Colonic mucosa (tissue), 4 donors: ENCODE measurements around the gene USP47. TPM values are rescaled to one million over a fixed set of nuclear protein-coding genes. Genes with fewer than 3 reads are reported as not detected.

Experiments
- DNase-seq: peaks from one replicate; pipeline ENCODE4 v3.0.0-alpha.2; 2020
- H3K27ac ChIP-seq: fragments of 200-600 bp; one replicate; pipeline ENCODE4 v1.8.0; 2021
- H3K27me3 ChIP-seq: fragments of 200-600 bp; one replicate; pipeline ENCODE4 v1.8.0; 2021
- H3K36me3 ChIP-seq: fragments of 200-600 bp; one replicate; pipeline ENCODE4 v1.8.0; 2021
- H3K4me1 ChIP-seq: fragments of 200-600 bp; one replicate; pipeline ENCODE4 v1.8.0; 2021; ENCODE audit warnings: mild to moderate bottlenecking
- H3K4me3 ChIP-seq: fragments of 200-600 bp; one replicate; pipeline ENCODE4 v1.8.0; 2021
- H3K9ac ChIP-seq, 2 donors: one replicate each; pipeline ENCODE4 v1.7.0; 2013; ENCODE audit warnings: control low read depth in 2 of 2, low read depth in 2 of 2, low read length in 2 of 2
- H3K9me3 ChIP-seq: fragments of 200-600 bp; one replicate; pipeline ENCODE4 v1.8.0; 2021
- intact Hi-C: fragments of 100-400 bp; cut with DNase I; formaldehyde crosslinking; loops from one replicate; pipeline ENCODE4 v1.14.1; 2022
- total RNA-seq, 2 donors: library from RNA; stranded (reverse); fragmentation: NEBNext Ultra II Directional in 1 of 2; extraction: Animal tissue kit (Norgen Biotek cat#: 25700) in 1 of 2; gene quantifications; one replicate each; pipeline ENCODE4 v1.2.1, GENCODE V29; 2021
- TF ChIP-seq, protein P1 (sequence below): fragments of 200-600 bp; IDR thresholded peaks from one replicate; pipeline ENCODE4 v1.8.0; 2022; ENCODE audit warnings: antibody characterized with exemption, mild to moderate bottlenecking
- donor health status: healthy.
- donor health status: DM: no; HTN: no; CAD: no.
- donor health status: DM: no; HTN: no; CAD: no.

Gene USP47
- total RNA-seq, 2 donors from 2014 or later: 31.3 to 40.3 TPM

DNA sequence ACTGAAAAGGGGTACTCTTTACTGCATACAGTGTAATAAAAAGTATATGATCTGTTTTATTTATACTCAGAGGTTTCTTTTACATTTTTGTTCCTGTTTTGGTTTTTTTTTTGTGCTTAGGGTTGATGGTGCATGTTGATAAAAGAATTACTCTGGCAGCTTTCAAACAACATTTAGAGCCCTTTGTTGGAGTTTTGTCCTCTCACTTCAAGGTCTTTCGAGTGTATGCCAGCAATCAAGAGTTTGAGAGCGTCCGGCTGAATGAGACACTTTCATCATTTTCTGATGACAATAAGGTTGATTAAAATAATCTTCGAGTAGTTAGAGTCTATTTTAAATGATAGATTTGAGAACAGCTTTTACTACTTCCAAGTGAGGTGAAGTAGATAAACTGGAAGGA lies 106.1 kb downstream of the USP47 start:
- TF ChIP-seq, protein P1, sequence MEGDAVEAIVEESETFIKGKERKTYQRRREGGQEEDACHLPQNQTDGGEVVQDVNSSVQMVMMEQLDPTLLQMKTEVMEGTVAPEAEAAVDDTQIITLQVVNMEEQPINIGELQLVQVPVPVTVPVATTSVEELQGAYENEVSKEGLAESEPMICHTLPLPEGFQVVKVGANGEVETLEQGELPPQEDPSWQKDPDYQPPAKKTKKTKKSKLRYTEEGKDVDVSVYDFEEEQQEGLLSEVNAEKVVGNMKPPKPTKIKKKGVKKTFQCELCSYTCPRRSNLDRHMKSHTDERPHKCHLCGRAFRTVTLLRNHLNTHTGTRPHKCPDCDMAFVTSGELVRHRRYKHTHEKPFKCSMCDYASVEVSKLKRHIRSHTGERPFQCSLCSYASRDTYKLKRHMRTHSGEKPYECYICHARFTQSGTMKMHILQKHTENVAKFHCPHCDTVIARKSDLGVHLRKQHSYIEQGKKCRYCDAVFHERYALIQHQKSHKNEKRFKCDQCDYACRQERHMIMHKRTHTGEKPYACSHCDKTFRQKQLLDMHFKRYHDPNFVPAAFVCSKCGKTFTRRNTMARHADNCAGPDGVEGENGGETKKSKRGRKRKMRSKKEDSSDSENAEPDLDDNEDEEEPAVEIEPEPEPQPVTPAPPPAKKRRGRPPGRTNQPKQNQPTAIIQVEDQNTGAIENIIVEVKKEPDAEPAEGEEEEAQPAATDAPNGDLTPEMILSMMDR: no peak
- Histone ChIP-seq H3K36me3 (no peaks in the 10 kb centered on the region), H3K27me3 (no peaks in the 10 kb centered on the region), H3K9me3 (no peaks in the 10 kb centered on the region), H3K27ac (no peak overlapping the region), H3K4me1 (no peaks in the 10 kb centered on the region), H3K4me3 (no peak overlapping the region), H3K9ac (no peak overlapping the region)
- intact Hi-C loops: no loop called here
- DNase-seq: no peak

DNA sequence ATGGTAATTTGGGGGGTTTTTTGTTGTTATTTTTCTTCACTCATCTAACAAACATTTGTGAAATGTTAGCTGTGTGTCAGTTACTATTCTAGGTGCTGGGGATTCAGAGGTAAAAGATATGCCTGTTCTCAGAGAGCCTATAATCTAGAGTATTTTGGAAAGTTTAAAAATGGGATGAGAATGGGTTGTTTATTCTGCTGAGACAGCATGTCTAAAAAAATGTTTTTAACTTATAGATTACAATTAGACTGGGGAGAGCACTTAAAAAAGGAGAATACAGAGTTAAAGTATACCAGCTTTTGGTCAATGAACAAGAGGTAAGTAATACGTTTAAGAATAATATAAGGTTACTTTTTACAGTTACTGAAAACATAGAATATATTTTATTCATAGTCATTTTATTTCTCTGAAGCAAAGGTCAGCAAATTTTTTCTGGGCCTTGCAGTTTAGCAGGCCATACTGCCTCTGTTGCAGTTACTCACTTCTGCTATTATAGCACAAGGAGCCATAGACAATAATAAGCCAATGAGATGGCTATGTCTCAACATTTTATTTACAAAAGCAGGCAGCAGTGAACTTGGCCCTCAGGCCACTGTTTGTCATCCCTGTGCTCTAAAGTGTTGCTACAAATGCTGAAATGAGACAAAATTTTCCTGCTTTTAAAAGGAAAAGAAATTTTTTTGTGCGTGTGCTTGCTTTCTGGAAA lies 106.6 kb downstream of the USP47 start:
- TF ChIP-seq, protein P1: no peak
- no peak overlapping the region for H3K27ac ChIP-seq
- no peaks in the 10 kb centered on the region for H3K9me3 ChIP-seq
- H3K27me3 ChIP-seq: no peaks in the 10 kb centered on the region
- intact Hi-C loops: no loop called here
- no peaks in the 10 kb centered on the region for H3K36me3 ChIP-seq
- DNase-seq: no peak
- H3K9ac ChIP-seq: no peak overlapping the region
- H3K4me1 ChIP-seq: no peaks in the 10 kb centered on the region
- no peak overlapping the region for H3K4me3 ChIP-seq

DNA sequence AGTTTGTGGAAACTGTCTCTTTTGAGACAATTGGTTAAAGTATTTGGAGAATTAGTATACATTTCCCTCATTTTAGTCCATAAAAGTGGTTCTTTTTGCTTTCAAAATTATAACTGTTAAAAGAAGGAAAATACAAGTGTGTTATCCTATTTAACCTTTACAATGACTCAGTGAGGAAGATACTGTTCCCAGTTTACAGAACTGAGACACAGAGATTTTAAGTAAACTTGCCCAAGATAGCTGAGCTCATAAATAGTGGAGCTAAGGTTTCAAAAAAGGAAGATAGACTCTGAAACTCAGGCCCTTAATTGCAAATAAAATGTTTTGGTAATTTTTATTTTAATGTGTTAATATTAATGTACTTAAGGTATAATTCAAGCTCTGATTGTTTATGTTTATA lies 107.7 kb downstream of the USP47 start:
- intact Hi-C loops: no loop called here
- H3K27me3 ChIP-seq: no peaks in the 10 kb centered on the region
- no peaks in the 10 kb centered on the region for H3K36me3 ChIP-seq
- H3K4me3 ChIP-seq: no peak overlapping the region
- no peak overlapping the region for H3K27ac ChIP-seq
- H3K9me3 ChIP-seq: no peaks in the 10 kb centered on the region
- H3K4me1 ChIP-seq: no peaks in the 10 kb centered on the region
- DNase-seq: no peak
- TF ChIP-seq, protein P1: no peak
- H3K9ac ChIP-seq: no peak overlapping the region

DNA sequence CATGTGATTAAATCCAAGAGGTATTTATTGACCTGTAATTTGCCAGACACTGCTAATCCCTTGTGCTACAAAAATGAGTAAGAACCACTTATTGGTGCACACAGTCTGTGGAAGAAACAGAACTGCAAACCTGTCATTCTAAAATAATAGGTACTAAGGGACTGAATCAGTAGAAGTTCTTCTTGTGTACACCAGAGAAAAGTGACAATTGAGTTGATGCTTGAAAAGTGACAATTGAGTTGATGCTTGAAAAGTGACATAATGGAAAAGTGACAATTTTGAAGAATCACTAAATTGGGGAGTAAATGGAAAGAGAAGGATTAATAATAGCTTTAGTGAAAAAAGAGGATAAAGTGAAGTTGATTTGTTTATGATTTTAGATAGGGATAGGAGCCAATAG lies 110.3 kb downstream of the USP47 start:
- Histone ChIP-seq H3K9ac (no peak overlapping the region), H3K27me3 (no peaks in the 10 kb centered on the region), H3K4me1 (no peaks in the 10 kb centered on the region), H3K4me3 (no peak overlapping the region), H3K27ac (no peak overlapping the region), H3K9me3 (no peaks in the 10 kb centered on the region), H3K36me3 (peaks cover 11% of the 10 kb centered on the region)
- TF ChIP-seq, protein P1: no peak
- no peak for DNase-seq
- intact Hi-C loops: no loop called here

DNA sequence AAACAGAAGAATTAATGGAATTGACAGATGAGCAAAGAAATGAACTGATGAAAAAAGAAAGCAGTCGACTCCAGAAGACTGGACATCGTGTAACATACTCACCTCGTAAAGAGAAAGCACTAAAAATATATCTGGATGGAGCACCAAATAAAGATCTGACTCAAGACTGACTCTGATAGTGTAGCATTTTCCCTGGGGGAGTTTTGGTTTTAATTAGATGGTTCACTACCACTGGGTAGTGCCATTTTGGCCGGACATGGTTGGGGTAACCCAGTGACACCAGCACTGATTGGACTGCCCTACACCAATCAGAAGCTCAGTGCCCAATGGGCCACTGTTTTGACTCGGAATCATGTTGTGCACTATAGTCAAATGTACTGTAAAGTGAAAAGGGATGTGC lies 114.2 kb downstream of the USP47 start:
- Histone ChIP-seq H3K4me1 (no peaks in the 10 kb centered on the region), H3K9me3 (no peaks in the 10 kb centered on the region), H3K36me3 (peaks cover 12% of the 10 kb centered on the region), H3K27ac (no peak overlapping the region), H3K27me3 (no peaks in the 10 kb centered on the region), H3K4me3 (no peak overlapping the region), H3K9ac (no peak overlapping the region)
- intact Hi-C loops: no loop called here
- TF ChIP-seq, protein P1: no peak
- no peak for DNase-seq
